SK-N-SH treated with all-trans-retinoic acid at 6 μM for 48 hours (cell line): ENCODE results near the gene PBX1.

Experiments
- ATAC-seq: fragments of 200-7000 bp; cut with Tn5 transposase; 3 replicates; pipeline ENCODE4 v1.9.1; 2020; ENCODE audit warnings: mild to moderate bottlenecking, moderate library complexity
- ARNTL ChIP-seq: fragments of 450-650 bp; formaldehyde crosslinking; IDR thresholded peaks from 2 replicates; pipeline ENCODE4 v1.5.0; 2020; ENCODE audit warnings: low read depth, mild to moderate bottlenecking, moderate library complexity, borderline replicate concordance
- BACH2 ChIP-seq: fragments of 250-450 bp; sonication (Bioruptor Pico); IDR thresholded peaks from 2 replicates; pipeline ENCODE4 v1.9.0; 2021; ENCODE audit warnings: mild to moderate bottlenecking, borderline replicate concordance
- CSDC2 ChIP-seq: fragments of 250-450 bp; sonication (Bioruptor Pico); IDR thresholded peaks from 2 replicates; pipeline ENCODE4 v1.5.0; 2020; ENCODE audit warnings: mild to moderate bottlenecking, moderate library complexity
- CSRNP3 ChIP-seq: fragments of 250-450 bp; sonication (Bioruptor Pico); IDR thresholded peaks from 2 replicates; pipeline ENCODE4 v1.5.1; 2021; ENCODE audit warnings: mild to moderate bottlenecking, moderate library complexity
- ESRRG ChIP-seq: fragments of 250-450 bp; sonication (Bioruptor Pico); IDR thresholded peaks from 2 replicates; pipeline ENCODE4 v1.6.1; 2021; ENCODE audit warnings: mild to moderate bottlenecking
- GLIS3 ChIP-seq: fragments of 250-450 bp; sonication (Bioruptor Pico); IDR thresholded peaks from 2 replicates; pipeline ENCODE4 v1.5.0; 2020; ENCODE audit warnings: mild to moderate bottlenecking, moderate library complexity
- OSR1 ChIP-seq: fragments of 250-450 bp; sonication (Bioruptor Pico); IDR thresholded peaks from 2 replicates; pipeline ENCODE4 v1.8.0; 2022; ENCODE audit warnings: moderate library complexity, mild to moderate bottlenecking, inconsistent platforms
- PATZ1 ChIP-seq: fragments of 250-450 bp; sonication (Bioruptor Pico); IDR thresholded peaks from 2 replicates; pipeline ENCODE4 v1.8.0; 2020; ENCODE audit warnings: mild to moderate bottlenecking, moderate library complexity, borderline replicate concordance
- PPARA ChIP-seq: fragments of 250-450 bp; sonication (Bioruptor Pico); IDR thresholded peaks from 2 replicates; pipeline ENCODE4 v1.5.0; 2020; ENCODE audit warnings: mild to moderate bottlenecking, borderline replicate concordance
- RARB ChIP-seq: fragments of 250-450 bp; sonication (Bioruptor Pico); IDR thresholded peaks from 2 replicates; pipeline ENCODE4 v1.8.0; 2021; ENCODE audit warnings: mild to moderate bottlenecking, moderate library complexity
- SNAI2 ChIP-seq: fragments of 250-450 bp; sonication (Bioruptor Pico); IDR thresholded peaks from 2 replicates; pipeline ENCODE4 v1.5.0; 2020; ENCODE audit warnings: mild to moderate bottlenecking, moderate library complexity
- TCF4 ChIP-seq: fragments of 250-450 bp; sonication (Bioruptor Pico); IDR thresholded peaks from 2 replicates; pipeline ENCODE4 v1.8.0; 2021; ENCODE audit warnings: mild to moderate bottlenecking, moderate library complexity, borderline replicate concordance
- TOX ChIP-seq: fragments of 250-450 bp; sonication (Bioruptor Pico); IDR thresholded peaks from 2 replicates; pipeline ENCODE4 v1.8.0; 2021; ENCODE audit warnings: mild to moderate bottlenecking, moderate library complexity, borderline replicate concordance
- TSHZ2 ChIP-seq: fragments of 250-450 bp; sonication (Bioruptor Pico); IDR thresholded peaks from 2 replicates; pipeline ENCODE4 v1.5.0; 2020; ENCODE audit warnings: mild to moderate bottlenecking, moderate library complexity
- ZC3H10 ChIP-seq: fragments of 250-450 bp; sonication (Bioruptor Pico); IDR thresholded peaks from 2 replicates; pipeline ENCODE4 v1.5.1; 2021; ENCODE audit warnings: mild to moderate bottlenecking, moderate library complexity
- ZFP3 ChIP-seq: fragments of 250-450 bp; sonication (Bioruptor Pico); IDR thresholded peaks from 2 replicates; pipeline ENCODE4 v1.5.0; 2020; ENCODE audit warnings: mild to moderate bottlenecking, moderate library complexity
- ZFP30 ChIP-seq: fragments of 450-650 bp; formaldehyde crosslinking; IDR thresholded peaks from 2 replicates; pipeline ENCODE4 v1.5.0; 2022; ENCODE audit warnings: mild to moderate bottlenecking, moderate library complexity
- ZNF565 ChIP-seq: fragments of 450-650 bp; formaldehyde crosslinking; conservative IDR thresholded peaks from 2 replicates; pipeline ENCODE4 v1.5.0; 2020; ENCODE audit warnings: low read depth, mild to moderate bottlenecking, moderate library complexity
- ZNF70 ChIP-seq: fragments of 450-650 bp; formaldehyde crosslinking; IDR thresholded peaks from 2 replicates; pipeline ENCODE4 v1.5.0; 2020; ENCODE audit warnings: mild to moderate bottlenecking, moderate library complexity
- TF ChIP-seq, protein P1 (sequence below): fragments of 250-450 bp; sonication (Bioruptor Pico); IDR thresholded peaks from 2 replicates; pipeline ENCODE4 v1.8.0; 2021; ENCODE audit warnings: low read depth, mild to moderate bottlenecking, moderate library complexity, borderline replicate concordance
- TF ChIP-seq, protein P2 (sequence below): fragments of 250-450 bp; sonication (Bioruptor Pico); IDR thresholded peaks from 2 replicates; pipeline ENCODE4 v1.5.1; 2020; ENCODE audit warnings: low read depth, mild to moderate bottlenecking, moderate library complexity

Gene PBX1

DNA sequence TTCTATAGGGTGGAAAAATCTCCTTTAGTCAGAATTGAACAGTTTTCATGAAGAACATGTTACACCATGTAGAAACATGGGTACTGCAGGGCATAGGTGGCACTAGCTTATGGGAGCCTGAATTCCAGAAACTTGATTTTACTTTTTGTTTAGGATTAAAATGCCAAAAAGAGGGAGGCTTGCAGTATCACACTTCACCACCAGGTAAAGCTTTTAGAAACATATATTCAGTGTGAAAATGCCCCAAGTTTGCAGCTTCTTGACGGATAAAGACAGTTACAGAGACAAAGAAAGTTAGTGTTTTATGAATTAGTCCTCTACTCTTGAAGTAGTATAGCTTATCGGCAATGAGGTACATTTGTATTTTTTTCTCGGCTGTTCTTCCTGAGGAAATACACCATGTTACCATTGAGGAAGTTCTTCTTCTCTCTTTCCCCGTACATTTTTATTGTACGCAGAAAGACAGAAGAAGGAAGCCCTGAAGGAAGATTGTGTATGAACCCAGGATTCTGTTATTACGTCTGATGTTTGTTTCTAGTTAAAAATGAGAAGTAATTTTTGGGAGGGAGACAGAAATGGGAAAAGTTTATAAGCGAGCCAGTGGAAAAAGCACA lies 66.1 kb downstream of the PBX1 start (continued):
- TF ChIP-seq, protein P1, sequence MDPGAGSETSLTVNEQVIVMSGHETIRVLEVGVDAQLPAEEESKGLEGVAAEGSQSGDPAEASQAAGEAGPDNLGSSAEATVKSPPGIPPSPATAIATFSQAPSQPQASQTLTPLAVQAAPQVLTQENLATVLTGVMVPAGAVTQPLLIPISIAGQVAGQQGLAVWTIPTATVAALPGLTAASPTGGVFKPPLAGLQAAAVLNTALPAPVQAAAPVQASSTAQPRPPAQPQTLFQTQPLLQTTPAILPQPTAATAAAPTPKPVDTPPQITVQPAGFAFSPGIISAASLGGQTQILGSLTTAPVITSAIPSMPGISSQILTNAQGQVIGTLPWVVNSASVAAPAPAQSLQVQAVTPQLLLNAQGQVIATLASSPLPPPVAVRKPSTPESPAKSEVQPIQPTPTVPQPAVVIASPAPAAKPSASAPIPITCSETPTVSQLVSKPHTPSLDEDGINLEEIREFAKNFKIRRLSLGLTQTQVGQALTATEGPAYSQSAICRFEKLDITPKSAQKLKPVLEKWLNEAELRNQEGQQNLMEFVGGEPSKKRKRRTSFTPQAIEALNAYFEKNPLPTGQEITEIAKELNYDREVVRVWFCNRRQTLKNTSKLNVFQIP: no peak
- no peak for TF ChIP-seq CSRNP3
- TF ChIP-seq, all 23 proteins: peak for 0

GRCh38 chr1:164628772-164629171 lies 69.8 kb downstream of the PBX1 start:
- no peak for ATAC-seq
- TF ChIP-seq RARB: no peak
- TF ChIP-seq CSDC2 (CRISPR knock-in tag): no peak
- no peak for TF ChIP-seq ZFP30 (CRISPR knock-in tag)
- TF ChIP-seq CSRNP3: no peak
- TF ChIP-seq ZNF70 (CRISPR knock-in tag): no peak
- TF ChIP-seq ARNTL (CRISPR knock-in tag): no peak
- no peak for TF ChIP-seq ESRRG (CRISPR knock-in tag)
- TF ChIP-seq, protein P2, sequence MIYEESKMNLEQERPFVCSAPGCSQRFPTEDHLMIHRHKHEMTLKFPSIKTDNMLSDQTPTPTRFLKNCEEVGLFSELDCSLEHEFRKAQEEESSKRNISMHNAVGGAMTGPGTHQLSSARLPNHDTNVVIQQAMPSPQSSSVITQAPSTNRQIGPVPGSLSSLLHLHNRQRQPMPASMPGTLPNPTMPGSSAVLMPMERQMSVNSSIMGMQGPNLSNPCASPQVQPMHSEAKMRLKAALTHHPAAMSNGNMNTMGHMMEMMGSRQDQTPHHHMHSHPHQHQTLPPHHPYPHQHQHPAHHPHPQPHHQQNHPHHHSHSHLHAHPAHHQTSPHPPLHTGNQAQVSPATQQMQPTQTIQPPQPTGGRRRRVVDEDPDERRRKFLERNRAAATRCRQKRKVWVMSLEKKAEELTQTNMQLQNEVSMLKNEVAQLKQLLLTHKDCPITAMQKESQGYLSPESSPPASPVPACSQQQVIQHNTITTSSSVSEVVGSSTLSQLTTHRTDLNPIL: no peak
- TF ChIP-seq PPARA: no peak
- TF ChIP-seq PATZ1: no peak
- TF ChIP-seq, protein P1: no peak
- TF ChIP-seq OSR1 (CRISPR knock-in tag): no peak
- no peak for TF ChIP-seq BACH2
- no peak for TF ChIP-seq TCF4

DNA sequence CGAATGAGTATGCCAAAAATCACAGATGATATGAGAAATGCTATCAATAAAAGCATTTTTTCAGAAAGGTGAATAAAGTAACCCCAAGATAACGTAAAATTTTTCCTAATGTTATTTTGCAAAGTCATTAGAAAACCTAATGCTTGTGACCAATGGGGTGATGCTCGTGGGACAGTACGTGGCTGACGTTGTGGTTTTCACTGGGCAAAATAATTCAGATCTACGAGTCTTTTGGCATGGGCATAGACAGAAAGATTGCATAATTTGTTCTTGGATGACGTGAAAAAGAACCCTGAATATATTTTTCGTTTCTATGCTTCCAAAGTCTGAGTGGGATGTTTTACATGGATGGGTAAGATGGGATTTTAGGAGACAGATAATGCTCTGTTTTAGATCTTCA lies 71.0 kb downstream of the PBX1 start:
- TF ChIP-seq ZFP30 (CRISPR knock-in tag): no peak
- TF ChIP-seq ESRRG (CRISPR knock-in tag): no peak
- no peak for TF ChIP-seq CSRNP3
- TF ChIP-seq CSDC2 (CRISPR knock-in tag): no peak
- TF ChIP-seq SNAI2 (CRISPR knock-in tag): no peak
- TF ChIP-seq ZNF565: no peak
- no peak for TF ChIP-seq GLIS3
- TF ChIP-seq ZC3H10 (CRISPR knock-in tag): no peak
- no peak for TF ChIP-seq ZNF70 (CRISPR knock-in tag)
- no peak for TF ChIP-seq ZFP3 (CRISPR knock-in tag)
- TF ChIP-seq BACH2: no peak
- TF ChIP-seq TOX (CRISPR knock-in tag): no peak
- no peak for TF ChIP-seq TSHZ2
- TF ChIP-seq PATZ1: no peak
- no peak for TF ChIP-seq TCF4
- no peak for TF ChIP-seq OSR1 (CRISPR knock-in tag)
- no peak for ATAC-seq
